Nucleus accumbens (tissue), 56 donors: Measurements from ENCODE around the gene PRMT5.
A peak's percentile ranks its signal among the peaks of the same experiment; 100 is the strongest.
"Not testable (repeated sequence)": the region's sequence is repeated elsewhere in the genome, so short reads cannot be mapped to it uniquely, and the experiment has no call there.

ENCODE experiments used
- DNase-seq, 56 donors: peaks; one replicate each; lab custom pipeline; 2025; lab: John Stamatoyannopoulos, UW

The PRMT5 gene

GRCh38 chr14:22929104-22929960 lies at the start of gene PRMT5:
Gene PRMT5 (minus strand): TSS chr14:22929376. CDS start chr14:22929361, 15 bp downstream.
- DNase-seq = peak; percentile 68 to 100 (median 98)

GRCh38 chr14:22978487-22978837 lies 49.3 kb upstream of the PRMT5 start:
- no peak for DNase-seq

- peak in 2 of 56 donors; percentile 5 to 26 for DNase-seq
Measured at GRCh38 chr14:22977684-22978486, 48.7 kb upstream of the PRMT5 start.

- DNase-seq = no peak
Measured at GRCh38 chr14:22977434-22977683, 48.2 kb upstream of the PRMT5 start.

- no peak for DNase-seq
Measured at GRCh38 chr14:22976620-22977433, 47.7 kb upstream of the PRMT5 start.

GRCh38 chr14:22974530-22975313 lies 45.5 kb upstream of the PRMT5 start:
- DNase-seq = no peak

- peak in 11 of 56 donors; percentile 1 to 46 (median 11) for DNase-seq
Measured at GRCh38 chr14:22973217-22974032, 44.2 kb upstream of the PRMT5 start.

- DNase-seq = no peak
Measured at GRCh38 chr14:22972313-22972930, 43.2 kb upstream of the PRMT5 start.

GRCh38 chr14:22971152-22971551 lies 42.0 kb upstream of the PRMT5 start:
- no peak for DNase-seq

- DNase-seq = no peak
Measured at GRCh38 chr14:22966783-22967269, 37.6 kb upstream of the PRMT5 start.

GRCh38 chr14:22965916-22966782 lies 37.0 kb upstream of the PRMT5 start:
- DNase-seq = not testable (repeated sequence)

GRCh38 chr14:22962061-22962676 lies 33.0 kb upstream of the PRMT5 start:
- no peak for DNase-seq

GRCh38 chr14:22955702-22956569 lies 26.8 kb upstream of the PRMT5 start:
- DNase-seq = no peak

- DNase-seq = no peak
Measured at GRCh38 chr14:22952418-22952817, 23.2 kb upstream of the PRMT5 start.

- DNase-seq = not testable (repeated sequence)
Measured at GRCh38 chr14:22951795-22952194, 22.6 kb upstream of the PRMT5 start.

GRCh38 chr14:22945642-22946041 lies 16.5 kb upstream of the PRMT5 start:
- DNase-seq = no peak
